ENCODE measurements around the gene BHLHA15.

The BHLHA15 gene

GRCh38 chr7:98204670-98205069 is 6.6 kb upstream of the BHLHA15 start:
- no peak overlapping the region for H3K4me3 ChIP-seq (ENCODE audit: low read depth, low read length)
- WGBS (ENCODE audit: extremely low coverage, insufficient coverage, insufficient read length) = no CpG with 5 or more reads among the region's 11 CpGs
- H3K23ac ChIP-seq (ENCODE audit: low read length) = no peak overlapping the region
- H2AFZ ChIP-seq (ENCODE audit: insufficient read depth, low read length, poor library complexity) = no peak overlapping the region
- H2BK120ac ChIP-seq (ENCODE audit: insufficient read depth, low read length, poor library complexity) = no peak overlapping the region
- no peaks in the 10 kb centered on the region for H3K9me3 ChIP-seq (ENCODE audit: insufficient read depth, low read depth, low read length)
- no peaks in the 10 kb centered on the region for H3K79me2 ChIP-seq (ENCODE audit: control insufficient read depth, insufficient read depth, low read length, poor library complexity)
- DNase-seq = no peak
- no peak overlapping the region for H3K14ac ChIP-seq (ENCODE audit: low read length)
- H4K12ac ChIP-seq (ENCODE audit: low read depth, low read length) = no peak overlapping the region
- no peaks in the 10 kb centered on the region for H3K27me3 ChIP-seq (ENCODE audit: insufficient read depth, low read length)
- no peak overlapping the region for H3K27ac ChIP-seq (ENCODE audit: low read depth, low read length)
- peaks cover 16 to 18% of the 10 kb centered on the region in 2 experiments for H3K36me3 ChIP-seq (ENCODE audit: control insufficient read depth in 1 of 2, insufficient read depth in 2 of 2, low read length in 2 of 2)
- H2BK12ac ChIP-seq (ENCODE audit: low read length) = no peak overlapping the region
- H4K8ac ChIP-seq (ENCODE audit: low read depth, low read length) = no peak overlapping the region
- no peak overlapping the region for H2BK5ac ChIP-seq (ENCODE audit: low read depth, low read length, poor library complexity)
- no peaks in the 10 kb centered on the region for H3K4me1 ChIP-seq (ENCODE audit: control insufficient read depth in 1 of 2, insufficient read depth in 2 of 2, low read length in 2 of 2)
- no peak overlapping the region for H3K18ac ChIP-seq (ENCODE audit: low read length)
- no peak overlapping the region for H4K91ac ChIP-seq (ENCODE audit: low read depth, low read length)
- H3K9ac ChIP-seq (ENCODE audit: low read length) = no peak overlapping the region
- no peak overlapping the region for H3K4ac ChIP-seq (ENCODE audit: low read depth, low read length)
- no peak overlapping the region for H3K4me2 ChIP-seq (ENCODE audit: low read length)
- H2AK5ac ChIP-seq (ENCODE audit: low read length) = no peak overlapping the region
- H3K79me1 ChIP-seq (ENCODE audit: low read length) = no peaks in the 10 kb centered on the region

GRCh38 chr7:98205162-98205845 is 5.9 kb upstream of the BHLHA15 start:
- no peak overlapping the region for H3K4ac ChIP-seq (ENCODE audit: low read depth, low read length)
- no peaks in the 10 kb centered on the region for H3K79me1 ChIP-seq (ENCODE audit: low read length)
- H4K12ac ChIP-seq (ENCODE audit: low read depth, low read length) = no peak overlapping the region
- no peak overlapping the region for H4K8ac ChIP-seq (ENCODE audit: low read depth, low read length)
- H3K36me3 ChIP-seq (ENCODE audit: control insufficient read depth in 1 of 2, insufficient read depth in 2 of 2, low read length in 2 of 2) = peaks cover 16 to 18% of the 10 kb centered on the region in 2 experiments
- H2BK5ac ChIP-seq (ENCODE audit: low read depth, low read length, poor library complexity) = no peak overlapping the region
- H2AK5ac ChIP-seq (ENCODE audit: low read length) = no peak overlapping the region
- no peaks in the 10 kb centered on the region for H3K4me1 ChIP-seq (ENCODE audit: control insufficient read depth in 1 of 2, insufficient read depth in 2 of 2, low read length in 2 of 2)
- DNase-seq = no peak
- H3K4me3 ChIP-seq (ENCODE audit: low read depth, low read length) = no peak overlapping the region
- no peak overlapping the region for H3K18ac ChIP-seq (ENCODE audit: low read length)
- no peak overlapping the region for H2BK120ac ChIP-seq (ENCODE audit: insufficient read depth, low read length, poor library complexity)
- no peak overlapping the region for H3K27ac ChIP-seq (ENCODE audit: low read depth, low read length)
- no peak overlapping the region for H3K23ac ChIP-seq (ENCODE audit: low read length)
- no peaks in the 10 kb centered on the region for H3K79me2 ChIP-seq (ENCODE audit: control insufficient read depth, insufficient read depth, low read length, poor library complexity)
- no peak overlapping the region for H2BK12ac ChIP-seq (ENCODE audit: low read length)
- no peak overlapping the region for H4K91ac ChIP-seq (ENCODE audit: low read depth, low read length)
- no peak overlapping the region for H3K9ac ChIP-seq (ENCODE audit: low read length)
- H3K27me3 ChIP-seq (ENCODE audit: insufficient read depth, low read length) = no peaks in the 10 kb centered on the region
- no CpG with 5 or more reads among the region's 47 CpGs for WGBS (ENCODE audit: extremely low coverage, insufficient coverage, insufficient read length)
- H3K4me2 ChIP-seq (ENCODE audit: low read length) = no peak overlapping the region
- no peaks in the 10 kb centered on the region for H3K9me3 ChIP-seq (ENCODE audit: insufficient read depth, low read depth, low read length)
- no peak overlapping the region for H3K14ac ChIP-seq (ENCODE audit: low read length)
- no peak overlapping the region for H2AFZ ChIP-seq (ENCODE audit: insufficient read depth, low read length, poor library complexity)

GRCh38 chr7:98206451-98207330 is 4.5 kb upstream of the BHLHA15 start:
- no peak overlapping the region for H4K8ac ChIP-seq (ENCODE audit: low read depth, low read length)
- H2AK5ac ChIP-seq (ENCODE audit: low read length) = no peak overlapping the region
- H3K4me2 ChIP-seq (ENCODE audit: low read length) = no peak overlapping the region
- no peaks in the 10 kb centered on the region for H3K27me3 ChIP-seq (ENCODE audit: insufficient read depth, low read length)
- H2BK5ac ChIP-seq (ENCODE audit: low read depth, low read length, poor library complexity) = no peak overlapping the region
- no peak overlapping the region for H3K9ac ChIP-seq (ENCODE audit: low read length)
- H3K27ac ChIP-seq (ENCODE audit: low read depth, low read length) = no peak overlapping the region
- H2BK120ac ChIP-seq (ENCODE audit: insufficient read depth, low read length, poor library complexity) = no peak overlapping the region
- H3K23ac ChIP-seq (ENCODE audit: low read length) = no peak overlapping the region
- H3K36me3 ChIP-seq (ENCODE audit: control insufficient read depth in 1 of 2, insufficient read depth in 2 of 2, low read length in 2 of 2) = peaks cover 16 to 18% of the 10 kb centered on the region in 2 experiments
- H4K12ac ChIP-seq (ENCODE audit: low read depth, low read length) = no peak overlapping the region
- no peak overlapping the region for H2BK12ac ChIP-seq (ENCODE audit: low read length)
- WGBS (ENCODE audit: extremely low coverage, insufficient coverage, insufficient read length) = no CpG with 5 or more reads among the region's 47 CpGs
- no peak overlapping the region for H3K4ac ChIP-seq (ENCODE audit: low read depth, low read length)
- peaks cover 3 to 5% of the 10 kb centered on the region in 2 experiments for H3K4me1 ChIP-seq (ENCODE audit: control insufficient read depth in 1 of 2, insufficient read depth in 2 of 2, low read length in 2 of 2)
- H4K91ac ChIP-seq (ENCODE audit: low read depth, low read length) = no peak overlapping the region
- DNase-seq = no peak
- H2AFZ ChIP-seq (ENCODE audit: insufficient read depth, low read length, poor library complexity) = no peak overlapping the region
- no peak overlapping the region for H3K4me3 ChIP-seq (ENCODE audit: low read depth, low read length)
- H3K79me1 ChIP-seq (ENCODE audit: low read length) = no peaks in the 10 kb centered on the region
- no peaks in the 10 kb centered on the region for H3K9me3 ChIP-seq (ENCODE audit: insufficient read depth, low read depth, low read length)
- no peak overlapping the region for H3K14ac ChIP-seq (ENCODE audit: low read length)
- no peak overlapping the region for H3K18ac ChIP-seq (ENCODE audit: low read length)
- H3K79me2 ChIP-seq (ENCODE audit: control insufficient read depth, insufficient read depth, low read length, poor library complexity) = no peaks in the 10 kb centered on the region

GRCh38 chr7:98209166-98209920 is 1.9 kb upstream of the BHLHA15 start:
- Histone ChIP-seq H3K36me3 (ENCODE audit: control insufficient read depth in 1 of 2, insufficient read depth in 2 of 2, low read length in 2 of 2) (peaks cover 14% of the 10 kb centered on the region in 2 experiments), H4K8ac (ENCODE audit: low read depth, low read length) (no peak overlapping the region), H3K9ac (ENCODE audit: low read length) (no peak overlapping the region), H2BK120ac (ENCODE audit: insufficient read depth, low read length, poor library complexity) (no peak overlapping the region), H3K4me1 (ENCODE audit: control insufficient read depth in 1 of 2, insufficient read depth in 2 of 2, low read length in 2 of 2) (peaks cover 7 to 8% of the 10 kb centered on the region in 2 experiments), H3K4me3 (ENCODE audit: low read depth, low read length) (no peak overlapping the region), H3K79me2 (ENCODE audit: control insufficient read depth, insufficient read depth, low read length, poor library complexity) (no peaks in the 10 kb centered on the region), H2BK12ac (ENCODE audit: low read length) (no peak overlapping the region), H2BK5ac (ENCODE audit: low read depth, low read length, poor library complexity) (no peak overlapping the region), H3K9me3 (ENCODE audit: insufficient read depth, low read depth, low read length) (peaks cover 2% of the 10 kb centered on the region), H3K23ac (ENCODE audit: low read length) (no peak overlapping the region), H4K12ac (ENCODE audit: low read depth, low read length) (no peak overlapping the region), H3K4me2 (ENCODE audit: low read length) (no peak overlapping the region), H3K18ac (ENCODE audit: low read length) (no peak overlapping the region), H3K27ac (ENCODE audit: low read depth, low read length) (no peak overlapping the region), H3K27me3 (ENCODE audit: insufficient read depth, low read length) (no peaks in the 10 kb centered on the region), H4K91ac (ENCODE audit: low read depth, low read length) (no peak overlapping the region), H3K4ac (ENCODE audit: low read depth, low read length) (no peak overlapping the region), H3K14ac (ENCODE audit: low read length) (no peak overlapping the region), H3K79me1 (ENCODE audit: low read length) (no peaks in the 10 kb centered on the region), H2AFZ (ENCODE audit: insufficient read depth, low read length, poor library complexity) (no peak overlapping the region), H2AK5ac (ENCODE audit: low read length) (no peak overlapping the region)
- no peak for DNase-seq
- WGBS (ENCODE audit: extremely low coverage, insufficient coverage, insufficient read length) = no CpG with 5 or more reads among the region's 17 CpGs
